PC-9 (cell line): ENCODE data around the gene B3GNT7. TPM values are rescaled to one million over a fixed set of nuclear protein-coding genes. Genes with fewer than 3 reads are reported as not detected.

ENCODE experiments used
- BruUV-seq: library from RNA; stranded (reverse); fragments of 400-500 nt; replicated peaks from 2 replicates; lab custom pipeline; 2021; lab: Mats Ljungman, UMichigan
- CTCF ChIA-PET: fragments of 300-600 bp; sonication (Branson Sonifier 250); formaldehyde crosslinking; loops from one replicate; lab custom pipeline; 2022; ENCODE audit warnings: antibody characterized with exemption; lab: Charles Lee
- POLR2A ChIA-PET: fragments of 300-600 bp; sonication (Branson Sonifier 250); formaldehyde crosslinking; loops from one replicate; lab custom pipeline; 2022; ENCODE audit warnings: antibody characterized with exemption; ENCODE audit not compliant: unreplicated experiment; lab: Charles Lee
- DNase-seq, 2 experiments: peaks; one replicate each; pipeline versions ENCODE4 v3.0.0 to v3.0.0-alpha.2; 2015 to 2022; ENCODE audit warnings: mixed read lengths in 1 of 2
- H2AFZ ChIP-seq: fragments of 200-600 bp; sonication (generic); 2 replicates; pipeline ENCODE4 v1.8.1; 2017; ENCODE audit warnings: antibody characterized with exemption
- H3F3A ChIP-seq: fragments of 200-600 bp; sonication (generic); 2 replicates; pipeline ENCODE4 v1.8.1; 2017; ENCODE audit warnings: antibody characterized with exemption, mild to moderate bottlenecking, low read depth; ENCODE audit not compliant: insufficient read depth
- H3K27ac ChIP-seq: fragments of 200-600 bp; sonication (generic); 2 replicates; pipeline ENCODE4 v1.6.1; 2016; ENCODE audit warnings: mixed run types
- H3K27me3 ChIP-seq: fragments of 200-600 bp; sonication (generic); 2 replicates; pipeline ENCODE4 v1.6.1; 2016; ENCODE audit warnings: low read depth, mixed run types; ENCODE audit not compliant: insufficient read depth
- H3K36me3 ChIP-seq: fragments of 200-600 bp; sonication (generic); 2 replicates; pipeline ENCODE4 v1.6.1; 2016; ENCODE audit warnings: low read depth, mixed run types
- H3K4me1 ChIP-seq: fragments of 200-600 bp; sonication (generic); replicated peaks from 2 replicates; pipeline ENCODE4 v1.6.1; 2016; ENCODE audit warnings: mixed run types; ENCODE audit not compliant: insufficient read depth
- H3K4me2 ChIP-seq: fragments of 200-600 bp; sonication (generic); 2 replicates; pipeline ENCODE4 v1.6.1; 2017; ENCODE audit warnings: mixed run types
- H3K4me3 ChIP-seq: fragments of 200-600 bp; sonication (generic); 2 replicates; pipeline ENCODE4 v1.6.1; 2016; ENCODE audit warnings: mixed run types
- H3K79me2 ChIP-seq: fragments of 200-600 bp; sonication (generic); 2 replicates; pipeline ENCODE4 v1.6.1; 2017; ENCODE audit warnings: low read depth, mixed run types
- H3K9me2 ChIP-seq: fragments of 200-600 bp; sonication (generic); 2 replicates; pipeline ENCODE4 v1.8.1; 2017; ENCODE audit warnings: mild to moderate bottlenecking; ENCODE audit not compliant: insufficient read depth
- H3K9me3 ChIP-seq: fragments of 200-600 bp; sonication (generic); 2 replicates; pipeline ENCODE4 v1.8.1; 2016; ENCODE audit warnings: low read depth; ENCODE audit not compliant: insufficient read depth
- H4K20me1 ChIP-seq: fragments of 200-600 bp; sonication (generic); 2 replicates; pipeline ENCODE4 v1.8.1; 2017; ENCODE audit not compliant: insufficient read depth
- CTCF ChIP-seq: fragments of 200-600 bp; sonication (generic); conservative IDR thresholded peaks from 2 replicates; pipeline ENCODE4 v1.6.1; 2017; ENCODE audit warnings: mixed run types, antibody characterized with exemption, mild to moderate bottlenecking, moderate library complexity
- EZH2 ChIP-seq: fragments of 200-600 bp; sonication (generic); IDR thresholded peaks from 2 replicates; pipeline ENCODE4 v1.8.0; 2017; ENCODE audit warnings: antibody characterized with exemption, low read depth
- intact Hi-C: fragments of 100-400 bp; cut with micrococcal nuclease; formaldehyde crosslinking; loops from one replicate; pipeline ENCODE4 v1.10.0; 2022; ENCODE audit not compliant: unreplicated experiment
- total RNA-seq: library from RNA; stranded (reverse); gene quantifications from 2 replicates; pipeline ENCODE4 v1.2.3, GENCODE V29; 2021

Gene B3GNT7
- total RNA-seq, 1 experiment from 2014 or later = 14.0 TPM

GRCh38 chr2:231360881-231361371, 34.6 kb upstream of the B3GNT7 start:
- DNase-seq = no peak
- POLR2A ChIA-PET = no interaction called here
- Histone ChIP-seq H3K9me2 (no peaks in the 10 kb centered on the region), H2AFZ (no peak overlapping the region), H3K27ac (no peak overlapping the region), H3F3A (peaks cover 24% of the 10 kb centered on the region), H3K4me3 (no peak overlapping the region), H3K9me3 (no peaks in the 10 kb centered on the region), H3K4me2 (no peak overlapping the region), H3K36me3 (no peaks in the 10 kb centered on the region), H3K79me2 (no peaks in the 10 kb centered on the region), H3K27me3 (no peaks in the 10 kb centered on the region), H4K20me1 (no peaks in the 10 kb centered on the region), H3K4me1 (peaks cover 37% of the 10 kb centered on the region)
- no peak for TF ChIP-seq CTCF
- no peak for TF ChIP-seq EZH2
- CTCF ChIA-PET = no interaction called here
- intact Hi-C loops = no loop called here
- no TSS peak for BruUV-seq

GRCh38 chr2:231361701-231362554, 33.6 kb upstream of the B3GNT7 start:
- Histone ChIP-seq H3K27ac (no peak overlapping the region), H3K36me3 (no peaks in the 10 kb centered on the region), H3F3A (peaks cover 29% of the 10 kb centered on the region), H4K20me1 (no peaks in the 10 kb centered on the region), H3K9me3 (no peaks in the 10 kb centered on the region), H3K9me2 (no peaks in the 10 kb centered on the region), H3K79me2 (no peaks in the 10 kb centered on the region), H3K27me3 (no peaks in the 10 kb centered on the region), H3K4me3 (no peak overlapping the region), H2AFZ (no peak overlapping the region), H3K4me1 (peaks cover 42% of the 10 kb centered on the region), H3K4me2 (no peak overlapping the region)
- ChIA-PET CTCF (no interaction called here), POLR2A (no interaction called here)
- no TSS peak for BruUV-seq
- TF ChIP-seq EZH2 (no peak), CTCF (no peak)
- no peak for DNase-seq
- intact Hi-C loops = no loop called here

GRCh38 chr2:231362555-231363184, 32.8 kb upstream of the B3GNT7 start:
- Histone ChIP-seq H4K20me1 (no peaks in the 10 kb centered on the region), H3K4me3 (no peak overlapping the region), H3K27ac (no peak overlapping the region), H3F3A (peaks cover 34% of the 10 kb centered on the region), H3K36me3 (no peaks in the 10 kb centered on the region), H3K27me3 (no peaks in the 10 kb centered on the region), H3K9me3 (no peaks in the 10 kb centered on the region), H2AFZ (no peak overlapping the region), H3K4me2 (no peak overlapping the region), H3K79me2 (no peaks in the 10 kb centered on the region), H3K4me1 (peaks cover 42% of the 10 kb centered on the region), H3K9me2 (no peaks in the 10 kb centered on the region)
- CTCF ChIA-PET = no interaction called here
- POLR2A ChIA-PET = no interaction called here
- TF ChIP-seq CTCF (no peak), EZH2 (no peak)
- intact Hi-C loops = no loop called here
- no peak for DNase-seq
- BruUV-seq = no TSS peak
